ENCODE measurements around the gene SLC30A3. TPM values are rescaled to one million over a fixed set of nuclear protein-coding genes. Genes with fewer than 3 reads are reported as not detected.
"Not testable (repeated sequence)": the region's sequence is repeated elsewhere in the genome, so short reads cannot be mapped to it uniquely, and the experiment has no call there.

SLC30A3 gene, protein sequence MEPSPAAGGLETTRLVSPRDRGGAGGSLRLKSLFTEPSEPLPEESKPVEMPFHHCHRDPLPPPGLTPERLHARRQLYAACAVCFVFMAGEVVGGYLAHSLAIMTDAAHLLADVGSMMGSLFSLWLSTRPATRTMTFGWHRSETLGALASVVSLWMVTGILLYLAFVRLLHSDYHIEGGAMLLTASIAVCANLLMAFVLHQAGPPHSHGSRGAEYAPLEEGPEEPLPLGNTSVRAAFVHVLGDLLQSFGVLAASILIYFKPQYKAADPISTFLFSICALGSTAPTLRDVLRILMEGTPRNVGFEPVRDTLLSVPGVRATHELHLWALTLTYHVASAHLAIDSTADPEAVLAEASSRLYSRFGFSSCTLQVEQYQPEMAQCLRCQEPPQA
- 0.85 TPM for polyA plus RNA-seq (ENCODE audit: insufficient read length)

DNA sequence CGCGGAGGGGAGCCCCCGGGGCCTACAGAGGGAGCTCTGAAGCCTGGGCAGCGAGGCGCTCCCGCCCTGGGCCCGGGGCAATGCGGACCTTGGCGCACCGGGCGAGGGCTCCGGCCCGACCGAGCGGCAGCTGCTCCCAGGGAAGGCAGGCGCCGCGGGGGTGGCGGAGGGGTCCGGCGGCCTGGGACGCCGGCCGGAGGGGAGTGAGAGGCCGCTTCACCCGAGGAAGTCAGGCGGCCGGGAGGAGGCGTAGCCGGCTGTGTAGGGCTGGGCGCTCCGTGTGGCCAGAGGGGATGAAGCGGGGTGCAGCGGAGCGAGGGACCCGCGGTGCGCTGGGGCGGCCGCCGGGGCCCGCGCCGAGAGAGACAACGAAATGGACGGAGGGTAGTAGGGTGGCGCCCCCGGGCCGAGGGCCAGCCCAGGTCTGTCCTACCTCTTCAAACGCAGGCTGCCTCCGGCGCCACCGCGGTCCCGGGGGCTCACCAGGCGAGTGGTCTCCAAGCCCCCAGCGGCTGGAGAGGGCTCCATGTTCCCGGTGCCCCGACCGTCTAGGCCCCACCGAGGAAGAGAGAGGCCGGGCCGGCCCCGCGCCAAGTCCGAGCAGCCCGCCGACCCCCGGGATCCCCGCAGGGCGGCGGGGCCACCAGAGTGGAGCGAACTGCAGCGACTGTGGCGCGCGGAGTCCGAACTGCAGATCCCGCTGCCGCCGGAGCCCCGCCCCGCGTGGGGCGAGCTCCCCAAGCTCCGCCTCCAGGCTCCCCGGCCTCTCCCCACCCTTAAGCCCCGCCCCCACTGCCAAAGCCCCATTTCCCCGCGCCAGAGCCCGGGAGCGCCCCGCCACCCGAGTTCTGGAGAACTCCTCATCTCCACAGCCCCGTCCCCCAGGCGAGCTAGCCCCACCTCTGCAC, at the start of gene SLC30A3:
TSS of gene SLC30A3 (minus strand) at position 669 of the 908 bp plus-strand sequence. CDS start at position 528, 141 bp downstream.
- no peak for DNase-seq (ENCODE audit: low read depth)

DNA sequence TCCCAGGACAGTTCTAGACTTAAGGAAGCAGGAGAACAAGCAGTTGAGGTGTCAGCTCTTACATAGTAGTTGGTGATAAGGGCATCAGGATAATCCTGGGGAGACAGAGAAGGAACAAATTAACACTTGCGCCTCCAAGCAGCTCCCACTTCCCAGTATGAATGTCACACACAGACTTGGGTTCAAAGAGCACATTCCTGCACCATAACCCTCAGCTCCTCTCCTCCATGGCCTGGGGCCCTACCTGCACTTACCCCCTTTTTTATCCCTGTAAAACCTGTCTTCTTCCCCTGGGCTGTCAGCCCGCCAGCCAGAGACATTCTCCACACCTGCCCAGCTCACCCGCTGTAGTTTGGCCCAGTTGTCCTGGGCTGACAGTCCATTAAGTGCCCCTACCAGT, 49.3 kb upstream of the SLC30A3 start:
- DNase-seq (ENCODE audit: low read depth): no peak

DNA sequence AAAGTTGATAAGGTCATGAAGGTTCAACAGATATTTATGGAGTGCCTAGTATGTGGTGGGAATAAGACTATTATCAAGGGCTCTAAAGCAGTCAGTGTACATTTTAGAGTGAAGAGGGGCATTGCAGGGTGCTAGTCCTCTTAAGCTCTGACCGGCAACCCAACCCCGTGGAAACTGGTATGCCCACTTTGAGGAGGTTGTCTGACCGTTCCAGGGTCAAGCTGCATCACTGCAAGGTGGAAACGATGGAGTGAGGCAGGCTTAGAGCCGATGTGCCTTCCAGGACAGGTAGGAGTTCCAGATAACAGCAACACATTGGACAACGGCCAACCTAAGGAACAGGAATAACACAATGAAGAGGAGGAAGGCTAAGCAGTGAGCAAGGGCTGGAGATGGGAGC, 46.8 kb upstream of the SLC30A3 start:
- no peak for DNase-seq (ENCODE audit: low read depth)

DNA sequence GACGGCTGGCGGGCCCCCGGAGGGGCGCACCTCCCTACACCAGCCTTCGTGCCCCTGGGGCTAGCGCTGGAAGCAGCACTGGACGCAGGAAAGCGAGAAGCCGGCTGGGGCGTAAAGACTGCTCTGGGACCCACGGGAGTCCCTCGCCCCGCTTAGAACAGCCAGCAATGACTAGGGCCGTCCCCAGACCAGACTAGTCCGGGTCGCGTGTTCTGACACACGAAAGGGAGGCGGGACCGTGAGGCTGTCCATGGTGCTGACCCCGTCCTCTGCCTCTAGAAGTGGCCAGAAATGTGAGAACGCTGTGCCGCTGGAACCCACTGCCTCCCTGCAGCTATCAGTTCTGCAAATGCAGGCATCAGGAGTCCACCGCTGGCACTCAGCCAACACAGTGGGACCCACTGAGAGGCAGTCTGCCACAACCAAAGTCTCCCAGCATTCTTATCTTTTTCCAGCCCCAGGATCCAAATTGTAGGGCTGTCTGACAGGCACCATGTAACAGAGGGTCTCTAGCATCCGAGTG, 45.6 kb upstream of the SLC30A3 start, which contains the start of gene UCN:
TSS of gene UCN (minus strand) at position 87 of the 523 bp plus-strand sequence. CDS start 550 bp downstream, outside the sequence.
- no peak for DNase-seq (ENCODE audit: low read depth)

DNA sequence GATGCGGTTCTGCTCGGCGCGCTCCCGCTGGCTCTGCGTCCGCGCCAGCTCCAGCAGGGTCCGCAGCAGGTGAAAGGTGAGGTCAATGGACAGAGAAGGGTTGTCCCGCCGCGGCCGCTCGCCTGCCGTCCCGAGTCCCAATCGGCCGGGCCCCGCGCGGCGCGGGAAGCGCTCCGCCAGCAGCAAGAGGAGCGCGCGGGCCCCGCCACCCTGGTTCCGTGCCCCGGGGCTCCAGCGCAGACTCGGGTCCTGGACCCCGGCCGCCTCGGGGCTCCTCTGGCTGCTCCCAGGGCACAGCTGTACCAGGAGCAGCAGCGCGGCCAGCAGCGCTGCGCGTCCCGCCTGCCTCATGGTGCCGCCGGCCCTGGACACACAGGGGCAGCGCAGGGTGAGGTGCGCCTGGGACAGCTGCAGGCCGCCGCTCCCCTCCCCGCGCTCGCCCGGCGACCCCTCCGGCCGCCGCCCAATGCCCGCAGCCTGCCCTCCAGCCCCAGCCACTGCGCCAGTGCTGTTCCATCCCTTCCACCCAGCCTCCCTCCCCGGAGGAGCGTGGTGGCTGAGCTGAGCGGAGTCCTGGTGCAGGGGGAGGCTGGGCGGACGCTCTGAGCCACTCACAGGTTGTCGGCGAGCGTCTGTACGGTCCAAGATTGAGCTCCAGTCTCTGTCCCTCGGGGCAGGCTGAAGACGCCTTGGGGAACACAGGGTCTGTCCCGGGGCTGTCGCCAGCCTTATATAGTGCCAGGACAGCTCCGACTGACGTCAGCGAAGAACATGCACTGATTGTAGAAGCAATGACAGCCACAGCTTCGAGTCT, 44.9 kb upstream of the SLC30A3 start:
- DNase-seq (ENCODE audit: low read depth): no peak

DNA sequence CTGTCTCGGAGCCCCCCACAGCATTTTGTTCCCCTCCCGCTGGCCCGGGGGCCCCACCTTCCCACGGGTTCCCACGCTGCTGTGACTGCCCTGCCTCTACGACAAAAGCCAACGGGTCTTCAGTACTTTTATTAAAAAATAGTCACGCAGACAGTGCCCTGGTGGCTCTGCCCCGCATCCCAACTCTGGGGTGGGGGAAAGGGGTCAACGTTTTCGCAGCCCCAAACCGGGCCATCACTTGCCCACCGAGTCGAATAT, 44.4 kb upstream of the SLC30A3 start:
- no peak for DNase-seq (ENCODE audit: low read depth)

DNA sequence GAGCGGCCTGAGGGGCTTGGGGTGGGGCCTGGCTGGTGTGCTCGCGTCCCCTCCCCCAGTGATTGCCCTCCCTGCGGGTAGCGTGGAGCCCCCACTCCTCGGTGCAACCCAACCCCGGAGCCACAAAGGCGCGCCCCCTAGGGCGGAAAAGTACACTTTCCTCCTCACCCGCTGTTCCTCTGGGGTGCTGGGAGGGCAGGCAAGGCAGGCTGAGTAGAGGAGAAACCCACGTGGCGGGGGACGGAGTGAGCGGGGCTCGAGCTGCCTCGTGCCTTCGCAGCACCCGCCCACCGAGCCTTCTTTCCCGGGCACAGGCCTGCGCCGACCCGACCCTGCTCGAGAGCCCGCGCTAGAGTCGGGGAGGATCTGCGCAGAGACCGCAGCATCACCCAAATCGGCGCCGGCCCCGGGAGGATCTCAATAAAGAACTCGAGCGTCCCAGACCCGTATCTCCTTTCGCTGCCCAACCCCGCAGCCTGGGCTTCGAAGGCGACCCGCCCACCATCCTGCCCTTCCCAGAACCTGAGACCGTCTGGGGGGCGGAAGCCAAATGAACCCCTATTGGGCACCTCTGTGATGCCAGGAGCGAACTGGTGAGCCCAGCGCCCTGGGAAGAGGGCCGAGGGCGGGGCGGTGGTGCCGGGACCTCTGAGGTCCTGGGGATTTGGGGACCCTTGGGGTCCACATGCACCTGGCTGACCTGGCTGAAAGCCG, 43.9 kb upstream of the SLC30A3 start:
- no peak for DNase-seq (ENCODE audit: low read depth)

DNA sequence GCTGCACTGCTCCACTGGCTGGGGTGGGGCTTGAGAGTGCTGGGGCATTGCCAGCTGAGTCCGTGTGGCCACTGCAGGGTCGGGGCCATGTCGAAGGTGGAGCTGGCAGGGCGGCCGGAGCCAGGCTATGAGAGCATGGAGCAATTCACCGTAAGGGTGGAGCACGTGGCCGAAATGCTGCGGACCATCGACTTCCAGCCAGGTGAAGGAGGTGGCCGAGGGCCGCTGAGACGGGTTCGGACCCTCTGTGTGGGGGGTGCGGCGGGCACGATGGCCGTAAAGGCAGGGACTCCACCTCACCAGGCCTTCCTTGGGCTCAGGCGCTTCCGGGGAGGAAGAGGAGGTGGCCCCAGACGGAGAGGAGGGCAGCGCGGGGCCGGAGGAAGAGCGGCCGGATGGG, 43.3 kb upstream of the SLC30A3 start:
- DNase-seq (ENCODE audit: low read depth): no peak

DNA sequence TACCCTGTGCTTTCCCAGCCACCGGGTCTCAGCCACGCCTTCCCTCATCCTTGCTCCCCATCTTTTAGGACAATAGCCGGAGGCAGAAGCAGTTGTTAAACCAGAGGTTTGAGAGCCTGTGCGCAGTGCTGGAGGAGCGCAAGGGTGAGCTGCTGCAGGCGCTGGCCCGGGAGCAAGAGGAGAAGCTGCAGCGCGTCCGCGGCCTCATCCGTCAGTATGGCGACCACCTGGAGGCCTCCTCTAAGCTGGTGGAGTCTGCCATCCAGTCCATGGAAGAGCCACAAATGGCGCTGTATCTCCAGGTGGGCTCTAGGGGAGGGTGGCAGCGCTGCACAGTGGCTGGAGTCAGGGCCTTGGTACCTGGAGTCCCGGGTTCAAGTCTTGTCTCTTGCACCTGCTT, 42.7 kb upstream of the SLC30A3 start:
- DNase-seq (ENCODE audit: low read depth): no peak

DNA sequence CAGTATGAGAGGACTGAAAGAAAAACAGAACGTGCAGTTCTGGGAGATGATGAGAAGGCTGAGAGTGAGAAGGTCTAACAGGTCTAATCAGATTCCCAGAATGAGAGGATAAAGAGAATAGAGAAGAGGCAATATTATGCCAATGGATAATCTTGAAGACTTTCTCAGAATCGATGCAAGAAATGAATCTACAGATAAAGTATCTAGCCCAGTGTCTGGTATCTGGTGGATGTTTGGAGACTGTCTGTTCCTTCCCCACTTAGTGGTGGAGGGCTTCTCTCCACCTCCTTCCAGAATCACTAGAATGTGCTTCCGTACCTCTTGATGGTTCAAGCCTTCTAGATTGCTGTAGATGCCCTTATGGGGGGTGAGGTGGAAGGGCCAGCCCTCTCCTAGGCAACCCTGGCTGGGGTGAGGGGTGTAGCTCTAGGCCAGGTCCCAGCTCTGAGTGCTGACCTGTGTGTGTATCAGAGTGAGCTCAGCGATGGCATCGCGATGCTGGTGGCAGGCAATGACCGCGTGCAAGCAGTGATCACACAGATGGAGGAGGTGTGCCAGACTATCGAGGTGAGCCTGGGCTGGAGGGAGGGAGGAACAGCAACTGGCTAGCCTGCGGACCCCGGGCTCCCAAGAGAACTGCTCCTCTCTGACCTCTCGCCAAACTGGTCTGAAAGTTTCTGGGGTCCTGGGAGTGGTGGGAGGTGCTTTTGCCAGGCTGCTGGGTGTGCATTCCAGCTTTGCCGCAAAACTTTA, 41.8 kb upstream of the SLC30A3 start:
- DNase-seq (ENCODE audit: low read depth): no peak

DNA sequence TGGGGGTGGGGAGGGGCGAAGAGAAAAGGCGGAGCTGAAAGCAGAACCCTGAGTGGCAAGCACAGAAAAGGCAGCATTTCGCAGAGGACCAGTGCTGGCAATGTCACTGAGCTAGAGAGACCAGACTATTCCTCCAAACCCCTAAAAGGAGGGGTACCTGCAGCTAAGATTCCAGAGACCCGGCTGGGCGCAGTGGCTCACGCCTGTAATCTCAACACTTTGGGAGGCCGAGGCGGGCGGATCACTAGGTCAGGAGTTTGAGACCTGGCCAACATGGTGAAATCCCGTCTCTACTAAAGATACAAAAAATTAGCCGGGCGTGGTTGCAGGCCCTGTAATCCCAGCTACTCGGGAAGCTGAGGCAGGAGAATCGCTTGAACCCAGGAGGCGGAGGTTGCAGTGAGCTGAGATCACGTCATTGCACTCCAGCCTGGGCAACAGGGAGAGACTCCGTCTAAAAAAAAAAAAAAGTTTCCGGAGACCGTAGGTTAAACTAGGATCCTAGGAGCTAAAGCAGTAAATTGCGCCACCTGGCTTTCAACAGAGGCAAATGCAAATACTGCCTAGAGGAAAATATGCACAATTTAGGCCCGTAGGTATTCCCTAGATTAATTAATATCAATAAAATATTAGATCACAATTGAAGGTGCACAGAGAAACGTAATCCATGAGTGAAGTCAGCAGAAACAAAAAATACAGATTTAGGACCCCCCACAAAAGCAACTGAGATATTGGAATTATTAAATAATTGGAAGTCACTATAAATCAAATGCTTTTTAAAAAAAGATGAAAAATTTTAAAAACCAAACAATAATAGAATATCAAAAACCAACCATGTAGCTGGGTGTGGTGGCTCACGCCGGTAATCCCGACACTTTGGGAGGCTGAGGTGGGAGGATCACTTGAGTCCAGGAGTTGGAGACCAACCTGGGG, 40.5 kb upstream of the SLC30A3 start:
- no peak for DNase-seq (ENCODE audit: low read depth)

DNA sequence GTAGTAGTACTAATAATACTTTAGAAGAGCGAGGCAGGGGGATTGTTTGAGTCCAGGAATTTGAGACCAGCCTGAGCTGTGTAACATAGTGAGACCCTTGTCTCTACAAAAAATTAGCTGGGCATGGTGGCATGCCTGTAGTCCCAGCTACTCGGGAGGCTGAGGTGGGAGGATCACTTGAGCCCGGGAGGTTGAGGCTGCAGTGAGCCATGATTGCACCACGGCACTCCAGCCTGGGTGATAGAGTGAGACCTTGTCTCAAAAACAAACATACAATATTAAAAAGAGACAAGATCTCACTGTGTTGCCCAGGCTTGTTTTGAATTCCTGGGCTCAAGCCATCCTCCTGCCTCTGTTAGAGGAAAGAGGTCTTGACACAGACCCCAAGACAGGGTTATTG, 37.8 kb upstream of the SLC30A3 start:
- DNase-seq (ENCODE audit: low read depth): not testable (repeated sequence)

DNA sequence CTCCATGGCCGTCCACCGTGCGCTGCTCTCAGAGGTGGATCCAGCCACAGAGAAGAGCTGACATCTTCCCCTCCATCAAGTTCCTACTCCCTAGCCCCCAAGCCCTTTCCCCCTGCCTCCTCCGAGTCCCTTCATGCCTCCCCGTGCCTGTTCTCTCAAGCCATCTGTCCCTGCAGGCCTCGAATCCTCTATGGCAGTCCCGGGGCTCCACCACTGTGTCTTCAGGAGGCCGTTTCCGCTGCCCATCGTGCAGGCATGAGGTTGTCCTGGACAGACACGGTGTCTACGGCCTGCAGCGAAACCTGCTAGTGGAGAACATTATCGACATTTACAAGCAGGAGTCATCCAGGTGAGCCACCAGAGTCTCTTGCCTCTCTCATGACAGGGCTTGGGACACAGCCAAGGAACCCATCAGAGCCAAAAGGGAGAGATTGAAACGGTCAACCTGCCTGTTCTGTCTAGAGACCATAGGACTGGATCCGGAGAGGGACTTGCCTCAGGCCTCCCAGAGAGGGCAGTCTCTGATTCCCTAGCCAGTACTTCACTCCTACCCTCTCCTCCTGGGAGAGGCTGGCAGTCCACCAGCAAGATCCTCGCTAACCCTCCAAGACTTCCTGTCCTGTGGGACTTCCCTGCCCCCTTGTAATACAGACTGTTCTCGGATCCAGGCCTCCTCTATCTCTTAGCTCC, 35.7 kb upstream of the SLC30A3 start:
- DNase-seq (ENCODE audit: low read depth): no peak

DNA sequence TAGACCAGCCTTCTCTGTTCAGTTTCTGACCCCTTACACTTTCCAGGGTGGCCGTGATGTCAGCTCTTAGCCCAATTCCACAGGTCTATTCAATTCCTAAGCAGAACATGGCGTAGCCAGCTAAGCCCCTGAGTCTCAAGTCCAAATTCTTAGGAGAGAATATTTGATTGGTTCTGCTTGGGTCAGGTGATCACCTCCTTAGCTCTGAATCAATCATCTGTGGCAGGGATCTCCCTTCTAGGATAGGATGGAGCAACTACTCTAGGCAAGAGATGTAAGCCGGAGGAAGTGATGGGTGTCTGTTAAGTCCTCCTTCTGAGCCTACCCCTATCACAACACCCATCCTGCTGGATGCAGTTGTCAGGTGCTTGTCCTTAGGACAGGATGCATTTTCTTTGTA, 34.3 kb upstream of the SLC30A3 start:
- DNase-seq (ENCODE audit: low read depth): no peak

DNA sequence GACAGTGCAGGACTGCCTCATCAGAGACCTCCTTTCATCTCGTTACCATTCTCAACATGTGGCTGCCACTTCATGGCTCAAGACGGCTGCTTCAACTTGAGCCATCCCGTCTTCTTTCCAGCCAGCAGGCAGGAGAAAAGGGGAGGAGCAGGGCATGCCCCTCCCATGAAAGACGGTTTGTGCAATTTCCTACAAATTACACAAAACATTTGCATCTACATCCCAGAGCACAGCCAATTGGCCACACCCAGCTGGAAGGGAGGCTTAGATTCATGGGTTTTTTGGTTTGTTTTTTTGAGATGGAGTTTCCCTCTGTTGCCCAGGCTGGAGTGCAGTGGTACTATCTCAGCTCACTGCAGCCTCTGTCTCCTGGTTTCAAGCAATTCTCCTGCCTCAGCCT, 33.6 kb upstream of the SLC30A3 start:
- no peak for DNase-seq (ENCODE audit: low read depth)

DNA sequence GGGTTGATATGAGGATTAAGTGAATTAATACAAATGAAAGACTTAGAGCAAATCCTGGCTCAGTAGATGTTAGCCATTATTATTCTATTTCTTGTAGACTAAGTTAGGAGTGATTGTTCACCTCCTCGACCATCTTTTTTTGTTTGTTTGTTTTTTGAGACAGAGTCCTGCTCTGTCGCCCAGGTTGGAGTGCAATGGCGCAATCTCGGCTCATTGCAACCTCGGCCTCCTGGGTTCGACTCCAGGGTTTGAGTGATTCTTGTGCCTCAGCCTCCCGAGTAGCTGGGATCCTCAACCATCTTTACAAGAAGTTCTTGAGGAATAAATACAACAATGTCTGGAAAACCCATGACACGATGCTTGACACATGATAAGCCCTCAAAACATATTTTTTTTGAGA, 32.1 kb upstream of the SLC30A3 start:
- DNase-seq (ENCODE audit: low read depth): no peak

DNA sequence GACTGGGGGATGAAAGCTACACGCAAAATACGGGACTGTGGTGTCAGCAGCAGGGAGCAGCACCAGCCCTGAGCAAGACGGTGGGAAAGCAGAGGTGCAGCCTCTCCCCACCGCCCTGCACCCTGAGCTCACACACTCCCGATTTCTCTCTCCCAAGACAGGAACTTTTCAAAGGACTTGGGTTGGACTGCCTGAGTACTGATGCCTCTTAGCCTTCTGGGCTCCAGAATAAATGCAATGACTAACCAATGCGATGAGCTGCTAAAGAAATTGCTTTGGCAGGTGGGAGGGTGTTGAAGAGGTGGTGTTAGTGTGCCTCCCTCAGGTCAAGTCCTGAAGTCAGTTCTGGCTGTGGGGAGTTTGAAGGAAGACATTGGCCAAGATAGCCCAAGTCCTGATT, 29.0 kb upstream of the SLC30A3 start:
- no peak for DNase-seq (ENCODE audit: low read depth)

DNA sequence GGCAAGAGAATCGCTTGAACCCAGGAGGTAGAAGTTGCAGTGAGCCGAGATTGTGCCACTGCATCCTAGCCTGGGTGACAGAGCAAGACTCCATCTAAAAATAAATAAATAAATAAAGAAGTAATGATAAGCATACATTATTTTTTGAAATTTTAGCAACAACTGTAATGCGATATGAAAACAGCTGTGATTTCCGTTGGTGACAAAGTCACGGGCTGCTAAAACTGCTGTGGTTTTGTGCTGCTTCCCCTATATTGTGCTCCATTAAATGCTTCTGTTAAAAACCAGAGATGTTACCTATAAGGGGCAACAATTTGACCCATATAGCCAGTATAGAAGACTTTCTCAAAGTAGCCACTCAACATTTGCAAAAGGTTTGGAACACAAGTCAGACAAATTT, 27.7 kb upstream of the SLC30A3 start:
- DNase-seq (ENCODE audit: low read depth): no peak

DNA sequence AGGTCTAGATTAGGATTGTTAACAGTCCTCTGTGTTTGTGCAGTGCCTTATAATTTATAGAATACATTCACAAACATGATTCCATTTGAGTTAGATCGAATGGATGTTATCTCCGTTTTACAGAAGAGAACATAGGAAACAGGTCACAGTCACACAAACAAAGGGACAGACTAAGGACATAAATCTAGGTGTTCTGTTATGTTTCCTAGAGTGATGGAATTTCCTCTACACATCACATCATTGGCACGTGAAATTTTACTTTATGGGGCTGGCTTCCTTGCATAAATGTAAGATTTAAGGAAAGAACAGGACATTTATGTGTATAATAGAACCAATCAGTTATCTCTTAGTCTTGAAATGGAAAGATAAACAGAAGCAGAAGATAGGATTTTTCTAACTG, 25.8 kb upstream of the SLC30A3 start:
- no peak for DNase-seq (ENCODE audit: low read depth)

Measured in forelimb muscle (tissue), 1 donor.